ACHN (cell line): Measurements from ENCODE around the gene GRIP1.

Experiments
- DNase-seq: peaks from one replicate; pipeline ENCODE4 v3.0.0-alpha.2; 2015
- in situ Hi-C: cut with HindIII; loops from 2 replicates; pipeline ENCODE4 v1.10.0; 2017; ENCODE audit warnings: low sequenced_read_pairs, low pct_ligation_motif_present, low pct_unique_long_range_greater_than_20kb

GRIP1 gene

GRCh38 chr12:66571361-66571915 is 107.4 kb downstream of the GRIP1 start:
- in situ Hi-C loops: no loop called here
- DNase-seq: no peak

- in situ Hi-C loops: no loop called here
- no peak for DNase-seq
Measured at GRCh38 chr12:66563220-66563619, 115.7 kb downstream of the GRIP1 start.

GRCh38 chr12:66555113-66555512 is 123.8 kb downstream of the GRIP1 start:
- DNase-seq: no peak
- in situ Hi-C loops: no loop called here

DNA sequence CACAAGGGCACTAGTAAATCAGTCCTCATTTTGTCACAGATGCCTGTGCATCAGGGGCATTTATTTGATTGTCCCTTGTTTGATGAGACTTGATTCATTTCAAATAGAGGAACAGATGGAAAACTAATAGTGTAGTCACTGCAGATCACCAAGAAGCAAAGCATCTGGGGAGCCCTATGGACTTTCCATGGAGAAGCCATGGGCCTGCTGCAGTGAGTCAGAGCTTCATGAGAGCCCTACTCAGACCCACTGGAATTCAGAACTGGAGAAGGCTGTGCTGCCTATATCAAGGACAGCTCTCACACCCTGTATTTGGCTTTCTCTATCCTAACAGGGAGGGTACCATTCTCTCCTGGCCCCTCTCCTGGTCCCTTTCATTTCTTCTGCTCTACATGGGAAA is 126.2 kb downstream of the GRIP1 start:
- in situ Hi-C loops: no loop called here
- DNase-seq: no peak

DNA sequence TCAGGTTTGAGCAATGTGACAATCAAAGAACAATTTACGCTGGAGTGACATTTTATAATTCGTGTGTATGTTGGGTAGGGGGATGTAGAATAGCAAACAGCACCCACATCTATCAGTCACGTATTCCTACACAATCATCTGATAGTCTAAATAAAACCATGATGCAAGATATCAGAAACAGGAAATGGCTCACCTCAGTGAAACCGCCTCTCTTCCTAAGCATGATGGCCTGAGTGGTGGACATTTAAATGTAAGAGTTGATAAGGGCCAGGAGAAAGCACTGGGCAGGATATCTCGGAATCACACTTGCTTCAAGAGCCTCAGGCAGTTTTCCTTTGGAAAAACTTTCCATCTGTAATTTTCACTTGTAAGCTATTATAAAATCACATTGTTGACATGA is 128.2 kb downstream of the GRIP1 start:
- no peak for DNase-seq
- in situ Hi-C loops: no loop called here

- DNase-seq: no peak
- in situ Hi-C loops: no loop called here
Measured at GRCh38 chr12:66549050-66549389, 129.9 kb downstream of the GRIP1 start.

- no peak for DNase-seq
- in situ Hi-C loops: no loop called here
Measured at GRCh38 chr12:66548338-66549049, 130.4 kb downstream of the GRIP1 start.

GRCh38 chr12:66541426-66541825 is 137.4 kb downstream of the GRIP1 start:
- DNase-seq: no peak
- in situ Hi-C loops: no loop called here

DNA sequence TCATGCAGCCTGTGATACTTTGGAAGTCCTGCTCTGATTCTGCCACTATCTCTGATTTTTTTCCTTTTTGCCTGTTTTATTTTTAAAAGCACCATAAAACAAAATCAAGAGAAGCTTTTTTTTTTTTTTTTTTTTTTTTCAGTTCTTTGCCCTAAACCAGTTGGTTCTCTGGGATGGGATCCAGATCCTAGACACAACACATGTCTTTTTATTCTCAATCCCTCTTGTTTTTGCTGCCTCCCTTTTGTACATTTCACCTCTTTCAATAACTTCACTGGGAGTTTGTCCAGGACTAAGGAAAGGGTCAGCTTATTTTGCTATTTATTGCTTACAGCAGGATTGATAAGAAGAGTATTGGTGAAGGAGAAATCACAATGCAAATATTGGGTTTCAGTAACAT is 139.4 kb downstream of the GRIP1 start:
- DNase-seq: no peak
- in situ Hi-C loops: no loop called here

- DNase-seq: peak; percentile 72
- in situ Hi-C loops: no loop called here
Measured at GRCh38 chr12:66538970-66539369, 139.9 kb downstream of the GRIP1 start.

GRCh38 chr12:66537876-66538275 is 141.0 kb downstream of the GRIP1 start:
- DNase-seq: no peak
- in situ Hi-C loops: no loop called here

DNA sequence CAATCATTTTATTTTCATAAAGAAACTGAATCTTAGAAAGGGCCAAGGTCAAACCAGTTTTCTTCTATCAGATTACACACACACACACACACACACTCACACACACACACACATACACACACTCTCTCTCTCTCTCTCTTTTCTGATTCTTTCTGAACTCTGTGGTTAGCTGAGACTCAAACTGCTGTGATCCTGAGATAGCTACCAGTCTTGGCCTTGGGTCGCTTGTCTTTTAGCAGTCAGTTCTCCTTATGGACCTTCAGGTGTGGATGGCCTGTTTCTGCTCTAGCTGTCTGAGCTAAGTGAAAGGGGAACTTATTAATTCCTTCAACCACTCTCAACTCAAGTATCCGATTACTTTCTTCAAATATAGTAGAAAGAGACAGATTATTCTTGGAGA is 145.1 kb downstream of the GRIP1 start:
- no peak for DNase-seq

GRCh38 chr12:66531766-66532165 is 147.1 kb downstream of the GRIP1 start:
- no peak for DNase-seq

More for the DNA sequence above, 145.1 kb downstream of the GRIP1 start:
- in situ Hi-C loops: no loop called here

DNA sequence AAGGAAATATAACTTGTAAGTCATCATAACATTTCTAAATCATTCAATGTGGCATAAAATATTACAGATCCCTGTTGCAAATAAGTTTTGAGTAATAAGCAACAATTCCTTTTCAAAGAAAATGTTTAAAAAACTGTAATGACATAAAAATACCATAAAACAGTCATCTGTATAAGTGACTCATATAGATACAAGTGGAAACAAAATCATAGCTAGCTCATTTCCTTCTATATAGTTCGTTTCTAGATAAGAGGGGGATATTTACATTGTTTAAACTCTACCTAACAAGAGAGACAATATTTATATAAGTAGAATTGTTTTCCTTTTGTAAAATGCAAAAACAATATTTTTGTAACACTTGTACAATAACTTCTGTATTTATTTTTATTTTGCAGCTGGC is 148.9 kb downstream of the GRIP1 start:
- no peak for DNase-seq
- in situ Hi-C loops: no loop called here

More at GRCh38 chr12:66531766-66532165, 147.1 kb downstream of the GRIP1 start:
- in situ Hi-C loops: no loop called here

GRCh38 chr12:66516561-66516960 is 162.3 kb downstream of the GRIP1 start:
- in situ Hi-C loops: no loop called here

GRCh38 chr12:66516133-66516532 is 162.7 kb downstream of the GRIP1 start:
- peak; percentile 58 for DNase-seq

More at GRCh38 chr12:66516561-66516960, 162.3 kb downstream of the GRIP1 start:
- no peak for DNase-seq

GRCh38 chr12:66514581-66514980 is 164.3 kb downstream of the GRIP1 start:
- in situ Hi-C loops: no loop called here
- DNase-seq: no peak

More at GRCh38 chr12:66516133-66516532, 162.7 kb downstream of the GRIP1 start:
- in situ Hi-C loops: no loop called here

DNA sequence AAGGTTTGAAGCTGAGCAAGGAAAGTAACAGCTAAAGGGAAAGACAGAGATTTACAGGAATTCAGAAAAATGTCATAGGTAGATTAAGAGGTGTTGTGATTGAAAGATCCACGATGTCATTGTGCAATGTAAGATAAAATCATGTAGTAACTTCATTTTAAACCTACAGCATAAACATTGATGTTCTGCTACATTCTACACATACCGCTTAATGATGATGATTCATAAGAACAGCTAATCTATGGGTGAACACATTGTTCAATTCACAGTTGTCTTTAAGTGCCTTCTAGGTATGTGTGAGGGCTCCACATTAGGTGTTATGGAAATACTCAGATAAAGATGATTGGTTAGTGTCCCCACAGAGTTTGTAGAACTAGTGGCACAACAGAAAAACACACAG is 170.9 kb downstream of the GRIP1 start:
- in situ Hi-C loops: no loop called here
- no peak for DNase-seq

- DNase-seq: no peak
- in situ Hi-C loops: no loop called here
Measured at GRCh38 chr12:66503746-66504145, 175.1 kb downstream of the GRIP1 start.

GRCh38 chr12:66502911-66503310 is 176.0 kb downstream of the GRIP1 start:
- in situ Hi-C loops: no loop called here

More at GRCh38 chr12:66502911-66503310, 176.0 kb downstream of the GRIP1 start:
- no peak for DNase-seq
